Measurements from ENCODE around the gene TMEM131L.

The TMEM131L gene

DNA sequence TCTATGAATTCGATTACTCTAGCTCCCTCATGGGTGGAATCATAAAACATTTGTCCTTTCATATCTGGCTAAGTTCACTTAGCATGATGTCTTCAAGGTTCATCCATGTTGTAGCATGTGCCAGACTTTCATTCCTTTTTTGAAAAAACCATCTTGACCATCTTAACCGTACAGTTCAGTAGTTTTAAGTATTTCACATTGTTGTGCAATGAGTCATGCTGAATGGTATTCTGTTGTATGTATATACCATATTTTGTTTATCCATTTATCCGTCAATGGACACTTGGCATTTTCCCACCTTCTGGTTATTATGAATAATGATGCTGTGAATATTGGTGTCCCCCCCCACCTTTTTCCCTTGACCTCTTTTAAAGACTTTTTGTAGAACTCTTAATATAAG lies 145.5 kb downstream of the TMEM131L start:
- H3K27me3 ChIP-seq (ENCODE audit: insufficient read depth, low read length, poor library complexity, severe bottlenecking): no peaks in the 10 kb centered on the region
- H4K20me1 ChIP-seq (ENCODE audit: insufficient read depth, low read length, poor library complexity, severe bottlenecking): peaks cover 4% of the 10 kb centered on the region
- no peak overlapping the region for H3K4me3 ChIP-seq (ENCODE audit: low read length, poor library complexity, severe bottlenecking)
- H3K9me3 ChIP-seq (ENCODE audit: insufficient read depth, low read depth, low read length): no peaks in the 10 kb centered on the region
- no peaks in the 10 kb centered on the region for H3K9me2 ChIP-seq (replicated peaks; ENCODE audit: low read depth, low read length)
- H3K79me2 ChIP-seq (ENCODE audit: insufficient read depth, low read length): no peaks in the 10 kb centered on the region
- H3K36me3 ChIP-seq (ENCODE audit: insufficient read depth, low read length): peaks cover 91% of the 10 kb centered on the region
- H3K4me1 ChIP-seq (ENCODE audit: insufficient read depth, low read length, poor library complexity, severe bottlenecking): no peaks in the 10 kb centered on the region
- no peak overlapping the region for H3K4me2 ChIP-seq (ENCODE audit: low read depth, low read length, poor library complexity, severe bottlenecking)
- TF ChIP-seq, protein P1, sequence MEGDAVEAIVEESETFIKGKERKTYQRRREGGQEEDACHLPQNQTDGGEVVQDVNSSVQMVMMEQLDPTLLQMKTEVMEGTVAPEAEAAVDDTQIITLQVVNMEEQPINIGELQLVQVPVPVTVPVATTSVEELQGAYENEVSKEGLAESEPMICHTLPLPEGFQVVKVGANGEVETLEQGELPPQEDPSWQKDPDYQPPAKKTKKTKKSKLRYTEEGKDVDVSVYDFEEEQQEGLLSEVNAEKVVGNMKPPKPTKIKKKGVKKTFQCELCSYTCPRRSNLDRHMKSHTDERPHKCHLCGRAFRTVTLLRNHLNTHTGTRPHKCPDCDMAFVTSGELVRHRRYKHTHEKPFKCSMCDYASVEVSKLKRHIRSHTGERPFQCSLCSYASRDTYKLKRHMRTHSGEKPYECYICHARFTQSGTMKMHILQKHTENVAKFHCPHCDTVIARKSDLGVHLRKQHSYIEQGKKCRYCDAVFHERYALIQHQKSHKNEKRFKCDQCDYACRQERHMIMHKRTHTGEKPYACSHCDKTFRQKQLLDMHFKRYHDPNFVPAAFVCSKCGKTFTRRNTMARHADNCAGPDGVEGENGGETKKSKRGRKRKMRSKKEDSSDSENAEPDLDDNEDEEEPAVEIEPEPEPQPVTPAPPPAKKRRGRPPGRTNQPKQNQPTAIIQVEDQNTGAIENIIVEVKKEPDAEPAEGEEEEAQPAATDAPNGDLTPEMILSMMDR (conservative IDR thresholded peaks at IDR 0.05; ENCODE audit: low read length): no peak
- no peak for TF ChIP-seq EZH2phosphoT487 (IDR thresholded peaks at IDR 0.05; ENCODE audit: borderline replicate concordance)
- no peaks in the 10 kb centered on the region for H3F3A ChIP-seq (ENCODE audit: low read depth)
- no peak overlapping the region for H3K9ac ChIP-seq (ENCODE audit: low read depth, low read length, poor library complexity, severe bottlenecking)
- H2AFZ ChIP-seq (ENCODE audit: low read length): no peak overlapping the region

DNA sequence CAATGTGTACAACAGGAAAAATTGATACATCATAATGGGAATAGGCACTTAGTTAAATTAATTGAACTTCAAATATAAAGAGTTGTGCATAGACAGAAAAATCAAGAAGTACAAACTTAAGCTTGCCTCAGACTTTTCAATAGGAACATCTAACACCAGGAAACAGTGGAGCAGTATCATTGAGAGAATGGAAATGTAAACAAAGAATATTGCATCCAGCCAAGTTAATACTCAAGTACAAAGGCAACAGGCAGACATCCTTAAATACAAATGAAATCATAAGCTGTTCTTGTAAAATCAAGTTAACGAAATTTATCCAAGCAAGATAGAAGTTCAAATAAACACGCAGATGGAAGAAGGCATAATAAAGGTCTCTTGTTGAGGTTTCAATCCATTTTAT lies 146.7 kb downstream of the TMEM131L start:
- Histone ChIP-seq H3K27me3 (ENCODE audit: insufficient read depth, low read length, poor library complexity, severe bottlenecking) (no peaks in the 10 kb centered on the region), H4K20me1 (ENCODE audit: insufficient read depth, low read length, poor library complexity, severe bottlenecking) (peaks cover 4% of the 10 kb centered on the region), H3K36me3 (ENCODE audit: insufficient read depth, low read length) (peaks cover 95% of the 10 kb centered on the region), H3K79me2 (ENCODE audit: insufficient read depth, low read length) (no peaks in the 10 kb centered on the region), H2AFZ (ENCODE audit: low read length) (no peak overlapping the region), H3K4me1 (ENCODE audit: insufficient read depth, low read length, poor library complexity, severe bottlenecking) (no peaks in the 10 kb centered on the region), H3K9me3 (ENCODE audit: insufficient read depth, low read depth, low read length) (no peaks in the 10 kb centered on the region), H3K9me2 (replicated peaks; ENCODE audit: low read depth, low read length) (no peaks in the 10 kb centered on the region), H3K4me2 (ENCODE audit: low read depth, low read length, poor library complexity, severe bottlenecking) (no peak overlapping the region), H3K4me3 (ENCODE audit: low read length, poor library complexity, severe bottlenecking) (no peak overlapping the region), H3F3A (ENCODE audit: low read depth) (no peaks in the 10 kb centered on the region), H3K9ac (ENCODE audit: low read depth, low read length, poor library complexity, severe bottlenecking) (no peak overlapping the region)
- TF ChIP-seq, protein P1 (conservative IDR thresholded peaks at IDR 0.05; ENCODE audit: low read length): no peak
- no peak for TF ChIP-seq EZH2phosphoT487 (IDR thresholded peaks at IDR 0.05; ENCODE audit: borderline replicate concordance)

DNA sequence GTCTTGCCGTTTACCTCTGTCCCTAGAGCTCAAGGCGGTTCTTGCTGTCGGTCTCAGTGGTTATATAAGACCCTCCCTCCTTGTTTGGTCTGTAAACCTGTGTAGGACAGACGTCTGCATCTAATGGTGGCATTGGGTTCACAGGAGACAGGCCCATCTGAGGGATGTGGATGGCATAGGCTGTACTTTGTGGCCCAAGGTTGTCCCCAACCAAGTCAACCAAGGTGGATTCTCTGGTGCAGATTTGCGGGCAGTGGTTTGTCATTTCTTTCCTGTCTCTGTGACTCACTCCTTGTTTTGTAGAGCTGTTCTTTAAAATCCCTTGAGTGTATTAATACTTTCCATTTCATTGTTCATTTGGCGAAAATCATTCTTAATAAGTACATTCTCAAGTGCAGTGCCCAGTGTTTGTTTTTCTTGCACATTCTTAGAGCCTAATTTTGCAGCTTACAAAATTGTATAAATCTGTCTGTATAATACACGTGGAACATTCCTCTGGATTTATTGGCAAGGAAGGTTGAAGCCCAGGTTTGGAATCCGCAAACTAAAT lies 149.9 kb downstream of the TMEM131L start:
- peaks cover 95% of the 10 kb centered on the region for H3K36me3 ChIP-seq (ENCODE audit: insufficient read depth, low read length)
- TF ChIP-seq, protein P1 (conservative IDR thresholded peaks at IDR 0.05; ENCODE audit: low read length): no peak
- TF ChIP-seq EZH2phosphoT487 (IDR thresholded peaks at IDR 0.05; ENCODE audit: borderline replicate concordance): no peak
- H2AFZ ChIP-seq (ENCODE audit: low read length): no peak overlapping the region
- no peak overlapping the region for H3K4me2 ChIP-seq (ENCODE audit: low read depth, low read length, poor library complexity, severe bottlenecking)
- no peaks in the 10 kb centered on the region for H3F3A ChIP-seq (ENCODE audit: low read depth)
- H3K27me3 ChIP-seq (ENCODE audit: insufficient read depth, low read length, poor library complexity, severe bottlenecking): no peaks in the 10 kb centered on the region
- H3K9me2 ChIP-seq (replicated peaks; ENCODE audit: low read depth, low read length): no peaks in the 10 kb centered on the region
- no peaks in the 10 kb centered on the region for H3K79me2 ChIP-seq (ENCODE audit: insufficient read depth, low read length)
- H3K4me3 ChIP-seq (ENCODE audit: low read length, poor library complexity, severe bottlenecking): no peak overlapping the region
- H3K9me3 ChIP-seq (ENCODE audit: insufficient read depth, low read depth, low read length): no peaks in the 10 kb centered on the region
- no peaks in the 10 kb centered on the region for H4K20me1 ChIP-seq (ENCODE audit: insufficient read depth, low read length, poor library complexity, severe bottlenecking)
- H3K4me1 ChIP-seq (ENCODE audit: insufficient read depth, low read length, poor library complexity, severe bottlenecking): no peaks in the 10 kb centered on the region
- H3K9ac ChIP-seq (ENCODE audit: low read depth, low read length, poor library complexity, severe bottlenecking): no peak overlapping the region
